T-helper 2 cell treated with Interferon-gamma antibody and Interleukin-4, amounts not matched to agents 5 μg/mL and 100 μg/mL, for 36 hours (primary cell): ENCODE results near the gene RIPOR1.

ENCODE experiments used
- DNase-seq: peaks from one replicate; pipeline ENCODE4 v3.0.0; 2021; ENCODE audit warnings: low spot score
- H3K27ac Mint-ChIP-seq: one replicate; pipeline ENCODE4 v1.8.0; 2021; ENCODE audit warnings: mild to moderate bottlenecking, mixed read lengths
- H3K27me3 Mint-ChIP-seq: one replicate; pipeline ENCODE4 v1.8.0; 2021; ENCODE audit warnings: low read depth, mixed read lengths
- H3K36me3 Mint-ChIP-seq: one replicate; pipeline ENCODE4 v1.8.0; 2021; ENCODE audit warnings: low read depth, mixed read lengths
- H3K4me1 Mint-ChIP-seq: one replicate; pipeline ENCODE4 v1.8.0; 2021; ENCODE audit warnings: low read depth, mixed read lengths
- H3K4me3 Mint-ChIP-seq: one replicate; pipeline ENCODE4 v1.8.0; 2022; ENCODE audit warnings: mild to moderate bottlenecking, moderate library complexity, mixed read lengths
- H3K9me3 Mint-ChIP-seq: one replicate; pipeline ENCODE4 v1.8.0; 2021; ENCODE audit warnings: mixed read lengths

The RIPOR1 gene

GRCh38 chr16:67563708-67564468, 35.3 kb downstream of the RIPOR1 start:
- H3K27me3 Mint-ChIP-seq = no peaks in the 10 kb centered on the region
- H3K36me3 Mint-ChIP-seq = peaks cover 14% of the 10 kb centered on the region
- H3K4me1 Mint-ChIP-seq = peaks cover 36% of the 10 kb centered on the region
- no peaks in the 10 kb centered on the region for H3K9me3 Mint-ChIP-seq
- H3K4me3 Mint-ChIP-seq = peak overlapping the region; percentile 94
- DNase-seq = peak; percentile 18
- peak overlapping the region; percentile 94 for H3K27ac Mint-ChIP-seq

DNA sequence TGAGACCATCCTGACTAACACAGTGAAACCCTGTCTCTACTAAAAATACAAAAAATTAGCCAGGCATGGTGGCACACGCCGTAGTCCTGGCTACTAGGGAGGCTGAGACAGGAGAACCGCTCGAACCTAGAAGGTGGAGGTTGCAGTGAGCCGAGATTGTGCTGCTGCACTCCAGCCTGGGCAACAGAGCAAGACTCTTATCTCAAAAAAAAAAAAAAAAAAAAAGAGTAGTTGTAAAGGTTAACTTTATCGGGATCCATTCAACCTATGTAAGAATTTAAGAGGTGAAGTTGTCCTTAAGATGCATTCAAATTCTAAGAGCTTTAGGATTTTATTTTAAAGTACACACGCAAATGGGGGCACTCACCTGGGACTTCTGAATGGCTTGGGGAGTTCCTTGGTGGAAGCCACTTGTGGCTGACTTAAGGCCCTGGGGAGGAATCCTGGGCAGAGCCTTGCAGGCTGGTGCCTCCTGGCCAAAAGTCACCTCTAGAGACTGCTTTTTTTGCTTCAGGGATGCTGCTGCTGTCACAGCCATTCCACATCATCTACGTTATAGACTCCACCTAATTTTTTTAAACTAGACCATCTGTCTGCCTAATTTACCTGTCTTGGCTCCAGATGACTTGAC, 37.0 kb downstream of the RIPOR1 start:
- H3K27me3 Mint-ChIP-seq = no peaks in the 10 kb centered on the region
- no peak for DNase-seq
- H3K36me3 Mint-ChIP-seq = peaks cover 11% of the 10 kb centered on the region
- H3K4me3 Mint-ChIP-seq = peak overlapping the region; percentile 32
- peaks cover 29% of the 10 kb centered on the region for H3K4me1 Mint-ChIP-seq
- no peaks in the 10 kb centered on the region for H3K9me3 Mint-ChIP-seq
- no peak overlapping the region for H3K27ac Mint-ChIP-seq

DNA sequence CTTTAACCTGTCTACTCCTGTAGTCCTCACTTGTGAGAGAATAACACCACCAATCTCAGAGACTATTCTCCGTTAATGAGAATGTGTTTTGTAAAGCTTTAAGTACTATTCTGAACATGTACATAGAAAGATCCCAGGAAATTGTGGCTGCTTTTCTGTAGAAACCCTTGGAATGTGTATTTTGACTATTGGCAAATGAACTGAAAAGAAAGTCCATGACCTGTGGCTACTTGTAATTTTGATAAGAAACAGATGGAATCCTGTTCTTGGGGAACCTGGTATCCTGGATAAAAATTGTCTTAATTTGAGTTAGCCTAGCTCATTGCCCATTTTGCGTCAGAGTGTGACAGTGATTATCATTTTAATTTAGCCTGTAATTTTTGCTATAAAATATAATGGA, 42.8 kb downstream of the RIPOR1 start:
- H3K36me3 Mint-ChIP-seq = peaks cover 32% of the 10 kb centered on the region
- no peak for DNase-seq
- H3K4me1 Mint-ChIP-seq = peaks cover 6% of the 10 kb centered on the region
- no peak overlapping the region for H3K27ac Mint-ChIP-seq
- H3K4me3 Mint-ChIP-seq = no peak overlapping the region
- H3K9me3 Mint-ChIP-seq = no peaks in the 10 kb centered on the region
- no peaks in the 10 kb centered on the region for H3K27me3 Mint-ChIP-seq

DNA sequence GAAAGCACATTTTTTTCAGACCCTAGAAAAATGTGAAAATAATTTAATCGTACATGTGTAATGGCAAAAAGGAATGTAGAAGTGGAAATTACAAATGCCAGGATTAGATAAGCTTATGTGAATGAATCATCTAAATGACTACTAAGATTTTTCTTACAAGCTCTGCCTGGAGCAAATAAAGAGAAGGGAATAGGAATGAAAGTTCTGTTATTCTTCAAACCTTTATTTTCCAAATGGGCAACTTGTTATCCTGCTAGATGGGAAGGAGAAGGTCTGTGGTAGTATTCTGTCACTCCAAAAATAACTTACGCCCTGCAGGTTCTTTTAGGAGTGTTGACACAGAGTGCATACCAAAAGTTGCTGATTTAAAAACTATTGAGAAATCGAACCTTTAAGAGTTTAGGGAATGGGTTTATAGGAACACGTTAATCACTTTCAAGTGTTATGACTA, 43.4 kb downstream of the RIPOR1 start:
- H3K36me3 Mint-ChIP-seq = peaks cover 31% of the 10 kb centered on the region
- H3K27me3 Mint-ChIP-seq = no peaks in the 10 kb centered on the region
- peaks cover 5% of the 10 kb centered on the region for H3K4me1 Mint-ChIP-seq
- H3K27ac Mint-ChIP-seq = no peak overlapping the region
- no peak overlapping the region for H3K4me3 Mint-ChIP-seq
- H3K9me3 Mint-ChIP-seq = no peaks in the 10 kb centered on the region
- DNase-seq = no peak

DNA sequence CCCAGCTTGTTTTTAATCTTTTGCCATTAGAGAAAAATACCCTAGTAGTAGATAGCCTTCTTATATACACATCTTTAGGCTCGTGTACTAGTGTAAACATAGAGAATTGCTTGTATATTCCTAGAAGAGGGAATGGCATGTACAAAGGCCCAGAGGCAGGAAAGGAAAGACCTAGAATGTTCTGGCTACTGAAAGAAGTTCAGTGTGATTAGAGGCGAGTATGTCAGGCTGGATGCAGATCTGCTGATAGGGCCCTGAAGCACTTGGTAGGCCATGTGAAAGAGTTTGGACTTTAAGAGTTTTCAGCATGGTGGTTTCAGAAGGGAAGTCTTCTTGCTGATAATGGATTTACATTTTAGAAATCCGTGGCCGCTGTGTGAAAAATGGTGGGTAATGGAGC, 51.1 kb downstream of the RIPOR1 start:
- no peaks in the 10 kb centered on the region for H3K9me3 Mint-ChIP-seq
- peaks cover 24% of the 10 kb centered on the region for H3K36me3 Mint-ChIP-seq
- H3K4me1 Mint-ChIP-seq = peaks cover 4% of the 10 kb centered on the region
- H3K27ac Mint-ChIP-seq = no peak overlapping the region
- H3K27me3 Mint-ChIP-seq = no peaks in the 10 kb centered on the region
- DNase-seq = no peak
- no peak overlapping the region for H3K4me3 Mint-ChIP-seq

- H3K27ac Mint-ChIP-seq = no peak overlapping the region
- no peaks in the 10 kb centered on the region for H3K27me3 Mint-ChIP-seq
- peaks cover 4% of the 10 kb centered on the region for H3K4me1 Mint-ChIP-seq
- no peaks in the 10 kb centered on the region for H3K9me3 Mint-ChIP-seq
- DNase-seq = no peak
- H3K36me3 Mint-ChIP-seq = peaks cover 22% of the 10 kb centered on the region
- H3K4me3 Mint-ChIP-seq = no peak overlapping the region
Observed at GRCh38 chr16:67580202-67580601, 51.6 kb downstream of the RIPOR1 start.

GRCh38 chr16:67593288-67593687, 64.7 kb downstream of the RIPOR1 start:
- H3K36me3 Mint-ChIP-seq = peaks cover 17% of the 10 kb centered on the region
- no peak for DNase-seq
- H3K4me3 Mint-ChIP-seq = no peak overlapping the region
- no peaks in the 10 kb centered on the region for H3K9me3 Mint-ChIP-seq
- peaks cover 16% of the 10 kb centered on the region for H3K4me1 Mint-ChIP-seq
- no peak overlapping the region for H3K27ac Mint-ChIP-seq
- no peaks in the 10 kb centered on the region for H3K27me3 Mint-ChIP-seq

DNA sequence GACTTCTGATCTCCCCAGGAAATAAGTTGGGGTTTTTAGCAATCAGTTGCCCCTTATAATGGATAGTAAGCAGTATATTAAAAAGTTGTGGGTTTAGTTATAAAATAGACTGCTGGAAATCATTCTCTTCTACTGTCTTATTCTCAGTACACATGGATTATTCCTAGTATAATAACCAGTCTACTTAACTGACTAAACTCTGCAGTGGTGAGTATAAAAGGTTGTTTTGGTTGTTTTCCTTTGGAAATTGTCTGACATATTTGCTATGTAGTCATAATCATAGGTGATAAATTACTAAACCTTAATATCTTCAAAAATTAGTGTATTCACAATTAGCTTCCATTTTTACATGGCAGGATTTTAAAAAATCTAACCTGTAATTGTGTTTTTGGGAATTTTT, 65.1 kb downstream of the RIPOR1 start:
- Mint-ChIP-seq H3K4me1 (peaks cover 15% of the 10 kb centered on the region), H3K9me3 (no peaks in the 10 kb centered on the region), H3K27me3 (no peaks in the 10 kb centered on the region), H3K4me3 (no peak overlapping the region), H3K27ac (no peak overlapping the region), H3K36me3 (peaks cover 17% of the 10 kb centered on the region)
- no peak for DNase-seq

DNA sequence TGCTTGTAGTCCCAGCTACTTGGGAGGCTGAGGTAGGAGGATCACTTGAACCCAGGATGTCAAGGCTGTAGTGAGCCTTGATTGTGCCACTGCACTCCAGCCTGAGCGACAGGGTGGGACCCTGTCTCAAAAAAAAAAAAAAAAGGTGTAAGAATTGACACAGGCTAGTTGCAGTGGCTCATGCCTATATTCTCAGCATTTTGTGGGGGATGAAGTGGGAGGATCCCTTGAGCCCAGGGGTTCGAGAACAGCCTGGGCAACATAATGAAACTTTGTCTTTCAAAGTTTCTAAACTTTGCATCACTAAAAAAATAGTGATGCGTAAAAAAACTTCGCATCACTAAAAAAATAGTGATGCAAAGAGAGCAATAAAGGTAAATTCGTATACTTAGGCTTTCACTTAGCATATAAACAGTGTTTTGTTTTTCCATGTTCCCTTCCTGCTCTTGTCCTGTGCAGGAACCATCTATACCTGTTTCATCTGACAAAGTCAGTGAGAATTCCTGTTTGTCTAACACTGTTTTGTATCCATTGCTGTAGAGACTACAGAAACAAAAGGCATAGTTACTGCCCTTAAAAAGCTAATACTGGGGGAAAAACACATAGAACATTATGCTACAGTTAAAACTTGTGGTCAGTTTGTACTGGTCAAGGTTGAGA, 65.8 kb downstream of the RIPOR1 start:
- no peak for DNase-seq
- no peaks in the 10 kb centered on the region for H3K27me3 Mint-ChIP-seq
- H3K4me1 Mint-ChIP-seq = peaks cover 15% of the 10 kb centered on the region
- peaks cover 19% of the 10 kb centered on the region for H3K36me3 Mint-ChIP-seq
- peak overlapping the region; percentile 45 for H3K27ac Mint-ChIP-seq
- no peaks in the 10 kb centered on the region for H3K9me3 Mint-ChIP-seq
- no peak overlapping the region for H3K4me3 Mint-ChIP-seq

GRCh38 chr16:67594956-67595355, 66.3 kb downstream of the RIPOR1 start:
- Mint-ChIP-seq H3K4me1 (peaks cover 17% of the 10 kb centered on the region), H3K27me3 (no peaks in the 10 kb centered on the region), H3K4me3 (no peak overlapping the region), H3K36me3 (peaks cover 16% of the 10 kb centered on the region), H3K9me3 (no peaks in the 10 kb centered on the region), H3K27ac (no peak overlapping the region)
- DNase-seq = no peak
